Activated CD4-positive, alpha-beta T cell treated with anti-CD3 and anti-CD28 coated beads, Interleukin-2, Interleukin-4, amounts not matched to agents 100 ng/mL and 50 ng/mL, durations not matched to agents 16 hours and 8 hours (primary cell): ENCODE results near the gene NENF.
"Not testable (repeated sequence)": the region's sequence is repeated elsewhere in the genome, so short reads cannot be mapped to it uniquely, and the experiment has no call there.

ENCODE experiments used
- DNase-seq: peaks from one replicate; pipeline ENCODE4 v3.0.0-alpha.2; 2020; ENCODE audit warnings: low spot score

The NENF gene

DNA sequence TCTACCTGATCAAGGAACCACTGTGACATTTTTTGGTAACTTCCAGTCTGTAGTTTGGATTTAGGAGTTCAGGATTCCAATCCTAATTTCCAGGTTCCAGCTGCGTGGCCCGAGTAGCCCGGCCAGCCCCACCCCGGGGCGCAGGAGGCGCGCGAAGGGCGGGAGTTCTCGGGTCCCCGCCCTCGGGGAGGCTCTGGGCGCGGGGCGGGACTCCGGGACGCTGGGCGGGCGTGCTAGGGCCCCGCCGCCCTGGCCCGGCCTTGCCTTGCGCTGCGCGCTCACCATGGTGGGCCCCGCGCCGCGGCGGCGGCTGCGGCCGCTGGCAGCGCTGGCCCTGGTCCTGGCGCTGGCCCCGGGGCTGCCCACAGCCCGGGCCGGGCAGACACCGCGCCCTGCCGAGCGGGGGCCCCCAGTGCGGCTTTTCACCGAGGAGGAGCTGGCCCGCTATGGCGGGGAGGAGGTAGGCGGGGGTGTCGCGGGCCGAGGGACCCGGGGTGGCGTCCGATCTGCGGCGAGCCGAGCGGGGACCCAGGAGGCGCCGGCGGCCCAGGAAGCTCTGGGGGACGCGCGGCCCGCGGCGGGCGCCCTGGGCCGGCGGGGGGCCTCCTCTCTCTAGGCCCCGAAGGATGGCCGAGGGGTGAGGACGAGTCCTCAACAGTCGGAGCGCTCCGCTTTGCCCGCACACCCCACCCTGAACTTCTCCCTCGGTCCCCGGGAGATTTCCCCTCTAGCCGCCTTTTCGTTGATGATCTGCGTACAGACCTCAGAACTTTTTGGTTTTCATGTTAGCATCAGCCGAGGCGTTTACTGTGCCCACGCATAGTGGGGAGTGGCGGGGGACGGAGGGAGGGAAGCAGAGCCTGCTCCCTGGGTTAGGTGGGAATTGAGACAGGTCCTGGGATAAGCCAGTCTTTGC, at the start of gene NENF:
Gene NENF, plus strand, starts transcription at position 260 of the 916 bp plus-strand sequence. Its CDS starts 24 bp downstream, at position 284.
- DNase-seq: peak; percentile 78

DNA sequence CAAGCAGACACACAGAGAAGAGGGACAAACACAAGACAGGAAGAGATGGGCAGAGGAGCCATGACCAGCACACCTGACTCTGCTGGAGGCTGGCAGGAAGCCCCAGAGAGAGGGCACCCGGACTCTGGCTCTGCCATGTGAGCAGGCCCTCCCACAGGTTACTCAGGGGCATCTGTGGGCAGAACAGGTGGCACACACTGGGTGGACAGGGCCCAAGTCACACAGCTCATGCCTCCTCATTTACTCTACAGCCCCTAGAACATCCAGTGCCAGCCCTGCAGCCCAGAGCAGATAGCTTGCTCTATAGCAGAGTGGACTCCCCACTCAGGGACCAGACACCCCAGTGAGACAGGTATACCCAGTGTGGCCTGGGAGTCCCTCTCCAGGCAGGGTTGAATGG, 46.7 kb upstream of the NENF start:
- DNase-seq: no peak

DNA sequence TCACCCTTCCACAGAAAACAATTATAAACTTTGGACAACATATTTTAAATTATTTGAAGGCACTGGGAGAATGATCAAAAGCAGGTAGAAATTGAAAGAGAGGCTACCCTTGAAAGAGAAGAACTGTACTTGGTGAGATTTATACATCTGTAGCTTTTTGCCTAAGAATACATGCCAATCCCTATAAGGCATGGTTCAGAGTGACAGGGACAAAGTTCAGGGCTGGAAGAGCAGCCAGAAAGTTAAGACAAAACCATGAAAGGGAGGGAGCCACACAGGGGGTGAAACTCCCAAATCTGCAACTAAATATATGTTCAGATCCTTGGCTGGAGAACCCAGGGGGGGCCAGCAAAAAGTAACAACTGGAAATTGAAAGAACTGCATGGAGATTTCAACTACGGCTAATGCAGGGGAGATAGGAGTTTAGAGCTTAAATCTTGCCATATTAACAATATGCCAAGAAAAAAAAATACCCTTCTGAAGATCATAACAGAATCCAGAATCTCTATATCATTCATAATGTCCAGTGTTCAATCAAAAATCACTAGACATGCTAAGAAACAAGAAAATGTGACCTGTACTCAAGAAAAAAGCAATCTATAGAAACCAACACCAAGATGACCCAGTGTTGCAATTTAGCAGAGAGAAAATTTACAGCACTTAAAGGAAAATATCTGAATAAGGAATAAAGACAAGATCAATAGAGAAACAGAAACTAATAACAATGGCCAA, 43.6 kb upstream of the NENF start:
- no peak for DNase-seq

GRCh38 chr1:212395678-212396437, 36.9 kb upstream of the NENF start:
- DNase-seq: not testable (repeated sequence)

GRCh38 chr1:212396638-212397037, 36.1 kb upstream of the NENF start:
- DNase-seq: no peak

GRCh38 chr1:212397171-212397570, 35.5 kb upstream of the NENF start:
- no peak for DNase-seq

GRCh38 chr1:212401042-212401441, 31.7 kb upstream of the NENF start:
- DNase-seq: no peak

DNA sequence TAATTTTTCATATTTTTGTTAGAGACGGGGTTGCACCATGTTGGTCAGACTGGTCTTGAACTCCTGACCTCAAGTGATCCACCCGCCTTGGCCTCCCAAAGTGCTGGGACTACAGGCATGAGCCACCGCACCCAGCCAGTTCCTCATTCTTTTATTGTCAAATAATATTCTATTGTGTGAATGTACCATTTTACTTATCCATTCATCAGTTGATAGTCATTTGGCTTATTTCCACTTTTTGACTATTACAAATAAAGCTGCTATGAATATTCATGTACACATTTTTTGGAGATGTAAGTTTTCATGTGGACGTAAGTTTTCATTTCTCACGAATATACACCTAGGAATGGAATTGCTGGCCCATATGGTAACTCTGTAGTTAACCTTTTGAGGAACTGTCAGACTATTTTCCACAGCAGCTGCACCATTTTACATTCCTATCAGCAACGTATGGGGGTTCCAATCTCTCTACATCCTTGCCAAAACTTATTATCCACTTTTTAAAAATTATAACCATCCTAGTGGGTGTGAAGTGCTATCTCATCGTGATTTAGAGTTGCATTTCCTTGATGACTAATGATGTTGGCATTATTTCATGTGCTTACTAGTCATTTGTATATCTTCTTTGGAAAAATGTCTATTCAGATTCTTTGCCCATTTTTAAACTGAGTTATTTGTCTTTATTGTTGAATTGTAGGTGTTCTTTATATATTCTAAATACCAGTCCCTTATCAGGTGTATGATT, 30.7 kb upstream of the NENF start:
- DNase-seq: no peak

DNA sequence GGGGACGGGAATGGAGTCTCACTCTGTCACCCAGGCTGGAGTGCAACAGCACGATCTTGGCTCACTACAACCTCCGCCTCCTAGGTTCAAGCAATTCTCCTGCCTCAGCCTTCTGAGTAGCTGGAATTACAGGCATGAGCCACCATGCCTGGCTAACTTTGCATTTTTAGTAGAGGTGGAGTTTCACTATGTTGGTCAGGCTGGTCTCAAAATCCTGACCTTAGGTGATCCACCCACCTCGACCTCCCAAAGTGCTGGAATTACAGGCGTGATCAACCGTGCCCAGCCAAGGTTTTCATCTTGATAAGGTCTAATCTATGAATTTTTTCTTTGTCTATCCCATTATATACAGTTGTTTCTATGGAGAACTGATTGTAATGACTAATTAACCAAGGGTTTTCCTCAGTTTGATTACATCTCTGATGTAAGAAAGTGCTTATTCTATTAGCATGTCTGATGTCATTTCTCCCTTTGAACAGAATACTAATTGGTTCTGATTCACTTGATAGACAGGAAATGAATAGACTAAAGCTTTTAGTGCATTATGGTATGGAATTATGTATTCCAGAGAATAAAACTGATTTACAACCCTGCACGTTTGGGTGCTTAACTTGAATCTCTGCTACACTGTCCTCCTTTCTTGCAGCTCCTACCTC, 29.9 kb upstream of the NENF start:
- DNase-seq: no peak

- DNase-seq: no peak
These were observed 22.4 kb upstream of the NENF start for GRCh38 chr1:212410231-212410820.

DNA sequence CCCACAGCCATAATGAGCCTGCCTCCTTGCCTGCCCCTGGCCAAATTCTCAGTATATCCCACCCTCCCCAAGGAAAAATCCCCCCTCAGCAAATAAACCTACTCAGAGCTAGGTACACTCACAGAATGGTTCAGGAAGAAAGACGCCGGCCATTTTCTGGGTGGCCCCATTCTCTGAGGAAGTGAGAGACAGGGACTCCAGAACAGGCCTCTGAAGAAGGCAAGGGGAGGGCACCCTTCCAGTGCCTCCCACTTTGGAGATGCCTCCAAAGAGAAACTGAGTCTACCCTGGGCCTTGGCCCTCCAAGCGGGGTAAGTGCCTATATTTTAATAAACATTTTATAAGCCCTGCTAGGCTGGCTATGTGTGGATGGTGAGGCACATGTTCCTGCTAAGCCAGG, 20.3 kb upstream of the NENF start:
- DNase-seq: no peak

GRCh38 chr1:212413902-212414327, 18.8 kb upstream of the NENF start:
- DNase-seq: peak; percentile 21

DNA sequence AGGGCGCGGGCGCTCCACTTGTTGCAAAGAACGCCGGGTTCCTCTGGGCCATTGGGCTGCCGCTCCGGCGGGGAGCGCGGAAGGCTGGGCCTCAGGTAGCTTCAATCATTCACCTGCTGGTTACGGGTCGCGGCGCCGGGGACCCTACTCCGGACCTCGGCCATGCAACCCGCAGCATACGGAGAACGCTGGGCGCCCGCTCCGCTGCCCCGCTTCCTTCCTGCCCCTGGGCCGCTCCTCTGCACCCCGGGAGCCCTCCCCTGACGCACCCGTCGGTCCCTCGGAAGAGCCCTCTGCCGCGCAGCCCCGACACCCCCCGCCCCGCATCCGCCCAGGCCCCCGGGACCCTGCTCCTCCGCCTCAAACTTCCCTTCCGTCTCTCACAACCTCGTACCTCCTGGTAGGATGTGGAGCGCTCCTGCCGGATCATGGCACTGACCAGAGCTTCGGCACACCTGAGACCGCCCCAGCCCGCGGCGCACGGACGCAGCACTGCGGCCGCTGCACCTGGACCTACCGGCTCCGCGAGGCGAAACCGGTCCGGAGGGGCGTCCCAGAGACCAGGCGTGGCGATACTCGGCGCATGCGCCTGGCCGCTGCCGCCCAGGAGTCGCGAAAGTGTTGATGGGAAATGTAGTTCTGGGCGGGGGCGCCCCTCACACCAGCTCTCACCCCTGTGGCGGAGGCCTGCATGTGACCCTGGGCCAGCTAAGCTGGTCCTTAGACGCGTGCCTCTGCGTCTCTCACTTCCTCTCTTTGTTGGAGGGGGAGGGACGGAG, 18.2 kb upstream of the NENF start, which contains the start of gene PACC1:
Gene PACC1, minus strand, starts transcription at position 559 of the 779 bp plus-strand sequence. Its CDS starts 129 bp downstream, at position 430.
- DNase-seq: peak; percentile 94

- DNase-seq: no peak
These were observed 17.4 kb upstream of the NENF start for GRCh38 chr1:212415107-212415841.

DNA sequence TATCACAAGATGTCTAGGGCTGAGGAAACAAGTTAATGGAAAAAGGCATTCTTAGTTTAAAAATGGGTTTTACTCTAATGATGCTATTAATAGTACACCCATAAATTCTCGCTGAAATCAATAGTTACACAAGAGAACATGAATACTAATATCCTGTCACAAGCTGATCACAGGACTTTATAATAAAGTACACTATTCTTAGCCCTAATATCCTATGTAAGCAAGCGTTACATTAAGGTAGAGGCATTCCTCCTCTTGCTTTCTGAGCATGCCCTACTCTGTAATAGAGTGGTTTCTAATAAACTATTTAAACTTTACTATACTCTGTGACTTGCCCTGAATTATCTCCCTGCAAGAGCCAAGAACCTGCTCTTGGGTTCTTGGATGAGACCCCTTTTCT, 11.6 kb upstream of the NENF start:
- no peak for DNase-seq

DNA sequence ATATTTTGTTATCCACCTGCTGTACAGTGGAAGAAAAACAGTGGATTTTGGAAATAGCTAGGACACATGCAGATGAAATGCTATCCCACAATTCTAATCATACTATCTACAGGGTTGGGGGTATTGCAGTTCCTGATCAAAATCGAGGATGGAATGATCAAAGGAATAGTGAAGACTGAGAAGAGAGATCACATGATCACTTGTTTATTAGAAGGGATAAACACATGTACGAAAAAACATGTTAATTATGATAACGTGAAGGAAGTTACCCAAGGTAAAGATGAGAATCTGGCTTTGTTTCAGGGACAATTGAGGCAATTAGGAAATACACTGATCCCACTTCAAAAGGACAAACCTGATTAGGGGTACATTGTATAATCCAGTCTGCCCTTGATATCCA, 8.8 kb upstream of the NENF start:
- DNase-seq: no peak

DNA sequence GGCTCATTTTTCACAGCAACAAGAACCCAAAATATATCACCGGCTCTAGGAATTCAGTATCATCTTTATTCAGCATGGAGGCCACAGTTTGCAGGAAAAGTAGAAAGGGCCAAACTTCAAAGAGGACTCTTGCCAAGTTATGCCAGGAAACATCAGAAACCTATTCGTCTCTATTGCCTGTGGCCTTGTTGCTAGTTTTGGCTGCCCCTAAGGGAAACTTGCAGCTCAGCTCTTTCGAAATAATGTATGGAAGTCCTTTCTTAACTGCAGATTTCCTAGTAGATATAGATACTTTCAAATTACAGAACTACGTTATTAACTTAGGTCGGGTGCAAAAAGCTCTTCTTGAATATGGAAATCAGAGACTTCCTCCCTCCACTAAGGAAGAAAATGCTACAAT, 4.2 kb upstream of the NENF start:
- no peak for DNase-seq

DNA sequence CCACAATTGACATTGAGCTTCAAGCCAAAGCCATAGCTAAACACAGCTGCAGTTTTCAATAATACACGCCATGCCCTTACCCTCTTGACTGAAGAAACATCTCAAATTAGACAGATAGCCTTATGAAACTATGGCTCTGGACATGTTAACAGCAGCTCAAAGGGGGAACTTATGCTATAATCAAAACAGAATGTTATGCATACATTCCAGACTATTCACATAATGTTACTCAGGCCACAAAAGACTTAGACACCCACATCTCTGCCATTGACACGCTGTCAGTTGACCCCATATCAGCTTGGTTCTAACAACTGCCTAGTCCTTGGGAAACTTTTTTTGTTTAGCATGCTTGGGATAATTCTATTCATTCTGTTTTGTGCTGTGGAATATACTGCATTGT, 2.3 kb upstream of the NENF start:
- no peak for DNase-seq

- DNase-seq: no peak
These were observed 1.7 kb upstream of the NENF start for GRCh38 chr1:212430955-212431394.
